HCT116 (cell line): ENCODE results near the gene SLC27A2. TPM values are rescaled to one million over a fixed set of nuclear protein-coding genes. Genes with fewer than 3 reads are reported as not detected.

ENCODE experiments used
- ATAC-seq: fragments of 200-7000 bp; cut with Tn5 transposase; 2 replicates; pipeline ENCODE4 v1.9.1; 2020; ENCODE audit warnings: mild to moderate bottlenecking, moderate library complexity
- BruUV-seq: library from RNA; stranded (reverse); fragments of 400-500 nt; replicated peaks from 2 replicates; lab custom pipeline; 2021; lab: Mats Ljungman, UMichigan
- CTCF ChIA-PET: fragments of 300-600 bp; sonication (Branson Sonifier 250); formaldehyde crosslinking; loops from one replicate; lab custom pipeline; 2021; ENCODE audit warnings: antibody characterized with exemption; lab: Charles Lee
- POLR2A ChIA-PET: fragments of 300-600, 350-600 bp; sonication (Branson Sonifier 250); formaldehyde crosslinking; loops from one replicate; lab custom pipeline; 2021; ENCODE audit warnings: antibody characterized with exemption; lab: Charles Lee
- RAD21 ChIA-PET, 2 experiments: fragments of 300-600 bp; sonication (Branson Sonifier 250); formaldehyde crosslinking; loops; one replicate each; lab custom pipeline; 2023; ENCODE audit warnings: low total read pairs in 2 of 2; ENCODE audit not compliant: uncharacterized antibody in 2 of 2, unreplicated experiment in 2 of 2, low non-redundant PET in 1 of 2; lab: Charles Lee
- DNase-seq: peaks from one replicate; pipeline ENCODE4 v3.0.0-alpha.2; 2010; ENCODE audit warnings: low read depth, low spot score
- H2AFZ ChIP-seq: fragments of 200-600 bp; shearing (Covaris generic), sonication (generic); 2 replicates; pipeline ENCODE4 v1.6.1; 2017; ENCODE audit warnings: low read depth, mixed run types, mixed read lengths, antibody characterized with exemption, low read length; ENCODE audit not compliant: poor library complexity, severe bottlenecking
- H3K27ac ChIP-seq: 2 replicates; pipeline ENCODE4 v1.5.1; 2012; ENCODE audit warnings: low read depth, low read length
- H3K27me3 ChIP-seq: fragments of 200-600 bp; sonication (generic); 2 replicates; pipeline ENCODE4 v1.6.1; 2016; ENCODE audit warnings: mixed run types, low read length, mixed read lengths; ENCODE audit not compliant: insufficient read depth
- H3K36me3 ChIP-seq, 2 experiments: fragments of 200-500 bp in 1 of 2; fragments of 200-600 bp in 1 of 2; sonication (Bioruptor generic) in 1 of 2; sonication (generic) in 1 of 2; 2 replicates each; pipeline versions ENCODE4 v1.5.1 to v1.6.1; 2014 to 2016; ENCODE audit warnings: low read length in 2 of 2, inconsistent platforms in 1 of 2, mixed read lengths in 1 of 2, mixed run types in 1 of 2; ENCODE audit not compliant: insufficient read depth in 2 of 2, control insufficient read depth in 1 of 2
- H3K4me1 ChIP-seq, 2 experiments: fragments of 200-600 bp in 1 of 2; sonication (generic) in 1 of 2; 2 replicates each; pipeline versions ENCODE4 v1.5.1 to v1.6.1; 2012 to 2017; ENCODE audit warnings: low read length in 2 of 2, inconsistent platforms in 1 of 2, mild to moderate bottlenecking in 1 of 2, mixed read lengths in 1 of 2, mixed run types in 1 of 2, moderate library complexity in 1 of 2; ENCODE audit not compliant: insufficient read depth in 2 of 2, control insufficient read depth in 1 of 2
- H3K4me2 ChIP-seq: fragments of 200-600 bp; sonication (generic); 2 replicates; pipeline ENCODE4 v1.6.1; 2017; ENCODE audit warnings: mixed run types, low read length, mixed read lengths
- H3K4me3 ChIP-seq, 2 experiments: fragments of 200-600 bp in 1 of 2; sonication (generic) in 1 of 2; replicated peaks in 1 of 2; 2 replicates each; pipeline ENCODE4 v1.5.1; 2011 to 2016; ENCODE audit warnings: low read length in 2 of 2, control low read depth in 1 of 2, low read depth in 1 of 2, mild to moderate bottlenecking in 1 of 2, mixed read lengths in 1 of 2, mixed run types in 1 of 2
- H3K79me2 ChIP-seq: fragments of 200-600 bp; sonication (generic); 2 replicates; pipeline ENCODE4 v1.6.1; 2017; ENCODE audit warnings: mild to moderate bottlenecking, mixed run types, low read length, moderate library complexity, mixed read lengths; ENCODE audit not compliant: insufficient read depth
- H3K9ac ChIP-seq: fragments of 200-600 bp; sonication (generic); 2 replicates; pipeline ENCODE4 v1.6.1; 2016; ENCODE audit warnings: low read length, mixed read lengths
- H3K9me2 ChIP-seq: fragments of 200-600 bp; sonication (generic), shearing (Covaris generic); 2 replicates; pipeline ENCODE4 v1.6.1; 2017; ENCODE audit warnings: mixed run types, mild to moderate bottlenecking, moderate library complexity; ENCODE audit not compliant: insufficient read depth
- H3K9me3 ChIP-seq, 2 experiments: fragments of 200-500 bp in 1 of 2; fragments of 200-600 bp in 1 of 2; sonication (Bioruptor generic) in 1 of 2; sonication (generic) in 1 of 2; 2 replicates each; pipeline ENCODE4 v1.6.1; 2014 to 2017; ENCODE audit warnings: low read length in 2 of 2, mixed read lengths in 2 of 2, inconsistent platforms in 1 of 2, low read depth in 1 of 2, mild to moderate bottlenecking in 1 of 2, mixed run types in 1 of 2, moderate library complexity in 1 of 2; ENCODE audit not compliant: control insufficient read depth in 1 of 2, insufficient read depth in 1 of 2
- H4K20me1 ChIP-seq: fragments of 200-600 bp; sonication (generic), shearing (Covaris generic); 2 replicates; pipeline ENCODE4 v1.6.1; 2017; ENCODE audit warnings: mixed run types, mild to moderate bottlenecking, moderate library complexity; ENCODE audit not compliant: insufficient read depth
- CBX3 ChIP-seq: IDR thresholded peaks from 2 replicates; pipeline ENCODE4 v1.6.1; 2012; ENCODE audit warnings: low read depth
- CEBPB ChIP-seq: IDR thresholded peaks from 2 replicates; pipeline ENCODE4 v1.6.1; 2012; ENCODE audit warnings: low read depth
- CTCF ChIP-seq, 3 experiments: fragments of 200-600 bp in 1 of 3; sonication (generic) in 1 of 3; IDR thresholded peaks in 2 of 3; conservative IDR thresholded peaks in 1 of 3; 2 replicates each; pipeline ENCODE4 v1.5.1; 2012 to 2017; ENCODE audit warnings: low read depth in 2 of 3, low read length in 2 of 3, antibody characterized with exemption in 1 of 3, borderline replicate concordance in 1 of 3, control low read depth in 1 of 3, mild to moderate bottlenecking in 1 of 3, mixed read lengths in 1 of 3, mixed run types in 1 of 3, moderate library complexity in 1 of 3; ENCODE audit not compliant: insufficient read depth in 1 of 3
- ELF1 ChIP-seq: IDR thresholded peaks from 2 replicates; pipeline ENCODE4 v1.6.1; 2012; ENCODE audit warnings: low read depth, borderline replicate concordance
- JUND ChIP-seq: IDR thresholded peaks from 2 replicates; pipeline ENCODE4 v1.6.1; 2012
- POLR2A ChIP-seq: IDR thresholded peaks from 2 replicates; pipeline ENCODE4 v1.7.0; 2011; ENCODE audit warnings: borderline replicate concordance; ENCODE audit not compliant: insufficient read depth, insufficient read length; ENCODE audit errors: extremely low read depth
- RAD21 ChIP-seq: IDR thresholded peaks from 2 replicates; pipeline ENCODE4 v1.6.1; 2012; ENCODE audit warnings: low read depth, mild to moderate bottlenecking
- SP1 ChIP-seq: IDR thresholded peaks from 2 replicates; pipeline ENCODE4 v1.6.1; 2012; ENCODE audit warnings: low read depth
- TCF7L2 ChIP-seq: IDR thresholded peaks from 2 replicates; pipeline ENCODE4 v1.7.0; 2011; ENCODE audit warnings: borderline replicate concordance, inconsistent platforms; ENCODE audit not compliant: insufficient read depth, insufficient read length; ENCODE audit errors: extremely low read depth
- ZBTB33 ChIP-seq: IDR thresholded peaks from 2 replicates; pipeline ENCODE4 v1.6.1; 2011; ENCODE audit warnings: mild to moderate bottlenecking, low read length, moderate library complexity; ENCODE audit not compliant: insufficient replicate concordance; ENCODE audit errors: extremely low read depth
- ZFX ChIP-seq: fragments of 450-650 bp; IDR thresholded peaks from 2 replicates; pipeline ENCODE4 v1.6.1; 2017
- intact Hi-C: fragments of 100-400 bp; cut with micrococcal nuclease; formaldehyde crosslinking; loops from 2 replicates; pipeline ENCODE4 v1.10.0; 2022
- total RNA-seq: library from RNA; stranded (reverse); gene quantifications from one replicate; pipeline ENCODE4 v1.2.1, GENCODE V29; 2021; ENCODE audit not compliant: unreplicated experiment

Gene SLC27A2
- total RNA-seq, 1 experiment from 2014 or later: 14.0 TPM

GRCh38 chr15:50183112-50183794, 1.3 kb downstream of the SLC27A2 start:
- H3K4me3 ChIP-seq: peak overlapping the region in 1 of 2 experiments; percentile 68; a peak in 2 of 4 replicates
- H3K79me2 ChIP-seq: no peaks in the 10 kb centered on the region
- no peaks in the 10 kb centered on the region for H3K36me3 ChIP-seq
- peak overlapping the region; percentile 97 for H3K4me2 ChIP-seq
- no peak for TF ChIP-seq POLR2A
- no peak for TF ChIP-seq CBX3
- no peak for TF ChIP-seq ZFX
- TF ChIP-seq CTCF (IDR thresholded peaks at IDR 0.05 in 2 of 3, conservative IDR thresholded peaks at IDR 0.05 in 1 of 3; ENCODE audit: borderline replicate concordance in 1 of 3, insufficient read depth in 1 of 3, low read depth in 2 of 3, low read length in 2 of 3): no peak
- TF ChIP-seq ELF1: no peak
- TF ChIP-seq SP1: no peak
- TF ChIP-seq ZBTB33: no peak
- no peak for TF ChIP-seq JUND
- no peak for TF ChIP-seq TCF7L2
- no peak for TF ChIP-seq CEBPB
- no peak for TF ChIP-seq RAD21
- ChIA-PET CTCF (interaction anchor here (2.7 kb wide), 1 partner anchor 133 kb away, joined by 10 read pairs; no protein-coding TSS in a partner anchor), POLR2A (no interaction called here), RAD21 (interaction anchor here in 1 of 2 experiments (1.6 kb wide), 1 partner anchor 133 kb away, joined by 6 read pairs; no protein-coding TSS in a partner anchor)
- intact Hi-C loops: no loop called here
- H4K20me1 ChIP-seq: no peaks in the 10 kb centered on the region
- no peak overlapping the region for H2AFZ ChIP-seq
- H3K9ac ChIP-seq: peak overlapping the region; percentile 63
- H3K27ac ChIP-seq: no peak overlapping the region
- TSS peak; percentile 48 for BruUV-seq
- H3K4me1 ChIP-seq: peaks cover 9 to 20% of the 10 kb centered on the region in 2 experiments; a peak in 3 of 4 replicates
- ATAC-seq (no peak), DNase-seq (no peak)
- no peaks in the 10 kb centered on the region for H3K27me3 ChIP-seq
- no peaks in the 10 kb centered on the region for H3K9me2 ChIP-seq
- no peaks in the 10 kb centered on the region for H3K9me3 ChIP-seq
